Panc1 (cell line): ENCODE results near the gene MTHFD1. TPM values are rescaled to one million over a fixed set of nuclear protein-coding genes. Genes with fewer than 3 reads are reported as not detected.
A peak's percentile ranks its signal among the peaks of the same experiment; 100 is the strongest.

ENCODE experiments used
- ATAC-seq: fragments of 200-7000 bp; cut with Tn5 transposase; 2 replicates; pipeline ENCODE4 v1.9.1; 2020; ENCODE audit warnings: mild to moderate bottlenecking, moderate library complexity
- BruUV-seq: library from RNA; stranded (reverse); fragments of 400-500 nt; replicated peaks from 2 replicates; lab custom pipeline; 2021; lab: Mats Ljungman, UMichigan
- CTCF ChIA-PET: fragments of 300-600 bp; sonication (Branson Sonifier 250); formaldehyde crosslinking; loops from one replicate; lab custom pipeline; 2022; ENCODE audit warnings: antibody characterized with exemption; lab: Charles Lee
- POLR2A ChIA-PET: fragments of 300-600 bp; sonication (Branson Sonifier 250); formaldehyde crosslinking; loops from one replicate; lab custom pipeline; 2022; ENCODE audit warnings: antibody characterized with exemption; lab: Charles Lee
- DNase-seq: peaks from one replicate; pipeline ENCODE4 v3.0.0-alpha.2; 2010; ENCODE audit warnings: low read depth, low spot score
- H3K27ac ChIP-seq: 2 replicates; pipeline ENCODE4 v1.5.1; 2011; ENCODE audit warnings: mild to moderate bottlenecking, low read length, inconsistent platforms
- H3K27me3 ChIP-seq: fragments of 200-500 bp; sonication (Bioruptor generic); 2 replicates; pipeline ENCODE4 v1.6.0; 2014; ENCODE audit warnings: low read length, inconsistent platforms; ENCODE audit not compliant: control insufficient read depth, insufficient read depth
- H3K36me3 ChIP-seq: fragments of 200-500 bp; sonication (Bioruptor generic); 2 replicates; pipeline ENCODE4 v1.5.1; 2014; ENCODE audit warnings: inconsistent platforms, mild to moderate bottlenecking, low read length, moderate library complexity; ENCODE audit not compliant: control insufficient read depth, insufficient read depth
- H3K4me1 ChIP-seq: 2 replicates; pipeline ENCODE4 v1.5.1; 2011; ENCODE audit warnings: inconsistent platforms, mild to moderate bottlenecking, low read length, moderate library complexity; ENCODE audit not compliant: control insufficient read depth, insufficient read depth
- H3K4me3 ChIP-seq, 2 experiments: 2 replicates each; pipeline ENCODE4 v1.5.1; 2011 to 2012; ENCODE audit warnings: low read depth in 2 of 2, low read length in 2 of 2, mild to moderate bottlenecking in 2 of 2, inconsistent platforms in 1 of 2, moderate library complexity in 1 of 2
- H3K9me3 ChIP-seq: fragments of 200-500 bp; sonication (Bioruptor generic); 2 replicates; pipeline ENCODE4 v1.5.1; 2014; ENCODE audit warnings: low read depth, mild to moderate bottlenecking, inconsistent platforms, low read length, moderate library complexity; ENCODE audit not compliant: control insufficient read depth, insufficient read depth
- POLR2AphosphoS5 ChIP-seq: IDR thresholded peaks from 2 replicates; pipeline ENCODE4 v1.6.1; 2012; ENCODE audit warnings: mild to moderate bottlenecking, low read depth, low read length, moderate library complexity
- SIN3A ChIP-seq: IDR thresholded peaks from 2 replicates; pipeline ENCODE4 v1.6.1; 2012; ENCODE audit warnings: low read depth, mild to moderate bottlenecking, low read length, moderate library complexity, borderline replicate concordance; ENCODE audit not compliant: insufficient read depth
- TCF7L2 ChIP-seq: IDR thresholded peaks from 2 replicates; pipeline ENCODE4 v1.6.1; 2011; ENCODE audit warnings: mild to moderate bottlenecking, low read depth, low read length, inconsistent platforms
- in situ Hi-C: cut with HindIII; loops from 2 replicates; pipeline ENCODE4 v1.10.0; 2016; ENCODE audit warnings: low sequenced_read_pairs, low pct_unique_long_range_greater_than_20kb
- intact Hi-C: fragments of 100-400 bp; cut with micrococcal nuclease; formaldehyde crosslinking; loops from one replicate; pipeline ENCODE4 v1.10.0; 2022; ENCODE audit not compliant: unreplicated experiment
- total RNA-seq: library from RNA; stranded (reverse); gene quantifications from one replicate; pipeline ENCODE4 v1.2.1, GENCODE V29; 2021; ENCODE audit not compliant: unreplicated experiment
- TF ChIP-seq, protein P1 (sequence below), 2 experiments: IDR thresholded peaks; 2 replicates each; pipeline ENCODE4 v1.6.1; 2011 to 2012; ENCODE audit warnings: low read depth in 2 of 2, control low read depth in 1 of 2, low read length in 1 of 2, mild to moderate bottlenecking in 1 of 2, moderate library complexity in 1 of 2; ENCODE audit not compliant: insufficient read depth in 1 of 2
- TF ChIP-seq, protein P2 (sequence below): fragments of 450-650 bp; IDR thresholded peaks from 2 replicates; pipeline ENCODE4 v1.5.1; 2017; ENCODE audit warnings: mild to moderate bottlenecking

Gene MTHFD1
- total RNA-seq, 1 experiment from 2014 or later: 141 TPM

DNA sequence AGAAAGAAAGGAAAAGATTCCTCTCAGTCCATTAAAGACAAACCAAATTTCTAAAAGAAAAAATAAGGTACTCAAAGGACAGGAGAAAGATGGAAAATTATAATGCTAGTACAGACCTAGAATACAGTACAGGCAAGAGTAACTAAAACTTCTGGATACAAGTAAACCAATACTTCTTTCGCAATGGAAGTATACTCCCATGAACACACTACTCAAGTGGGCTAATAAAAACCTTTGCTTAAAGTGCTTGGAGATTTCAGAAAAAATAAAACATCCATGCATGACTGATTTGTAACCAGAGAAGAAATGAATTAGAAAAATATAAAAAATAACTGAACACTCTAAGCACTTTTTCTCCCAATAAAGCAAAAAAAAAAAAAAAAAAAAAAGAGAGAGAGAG is 111.9 kb downstream of the MTHFD1 start:
- POLR2A ChIA-PET: no interaction called here
- H3K4me3 ChIP-seq: no peak overlapping the region
- ATAC-seq (no peak), DNase-seq (no peak)
- peaks cover 17% of the 10 kb centered on the region for H3K4me1 ChIP-seq
- intact Hi-C loops: no loop called here
- H3K36me3 ChIP-seq: peaks cover 11% of the 10 kb centered on the region; the same call in 1 of the 2 replicates
- in situ Hi-C loops: no loop called here
- H3K9me3 ChIP-seq: no peaks in the 10 kb centered on the region
- CTCF ChIA-PET: no interaction called here
- BruUV-seq: no TSS peak
- TF ChIP-seq SIN3A (no peak), TCF7L2 (no peak), POLR2AphosphoS5 (no peak)
- TF ChIP-seq, protein P1, sequence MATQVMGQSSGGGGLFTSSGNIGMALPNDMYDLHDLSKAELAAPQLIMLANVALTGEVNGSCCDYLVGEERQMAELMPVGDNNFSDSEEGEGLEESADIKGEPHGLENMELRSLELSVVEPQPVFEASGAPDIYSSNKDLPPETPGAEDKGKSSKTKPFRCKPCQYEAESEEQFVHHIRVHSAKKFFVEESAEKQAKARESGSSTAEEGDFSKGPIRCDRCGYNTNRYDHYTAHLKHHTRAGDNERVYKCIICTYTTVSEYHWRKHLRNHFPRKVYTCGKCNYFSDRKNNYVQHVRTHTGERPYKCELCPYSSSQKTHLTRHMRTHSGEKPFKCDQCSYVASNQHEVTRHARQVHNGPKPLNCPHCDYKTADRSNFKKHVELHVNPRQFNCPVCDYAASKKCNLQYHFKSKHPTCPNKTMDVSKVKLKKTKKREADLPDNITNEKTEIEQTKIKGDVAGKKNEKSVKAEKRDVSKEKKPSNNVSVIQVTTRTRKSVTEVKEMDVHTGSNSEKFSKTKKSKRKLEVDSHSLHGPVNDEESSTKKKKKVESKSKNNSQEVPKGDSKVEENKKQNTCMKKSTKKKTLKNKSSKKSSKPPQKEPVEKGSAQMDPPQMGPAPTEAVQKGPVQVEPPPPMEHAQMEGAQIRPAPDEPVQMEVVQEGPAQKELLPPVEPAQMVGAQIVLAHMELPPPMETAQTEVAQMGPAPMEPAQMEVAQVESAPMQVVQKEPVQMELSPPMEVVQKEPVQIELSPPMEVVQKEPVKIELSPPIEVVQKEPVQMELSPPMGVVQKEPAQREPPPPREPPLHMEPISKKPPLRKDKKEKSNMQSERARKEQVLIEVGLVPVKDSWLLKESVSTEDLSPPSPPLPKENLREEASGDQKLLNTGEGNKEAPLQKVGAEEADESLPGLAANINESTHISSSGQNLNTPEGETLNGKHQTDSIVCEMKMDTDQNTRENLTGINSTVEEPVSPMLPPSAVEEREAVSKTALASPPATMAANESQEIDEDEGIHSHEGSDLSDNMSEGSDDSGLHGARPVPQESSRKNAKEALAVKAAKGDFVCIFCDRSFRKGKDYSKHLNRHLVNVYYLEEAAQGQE (IDR thresholded peaks at IDR 0.05; ENCODE audit: insufficient read depth in 1 of 2, low read depth in 2 of 2, low read length in 1 of 2): no peak
- TF ChIP-seq, protein P2, sequence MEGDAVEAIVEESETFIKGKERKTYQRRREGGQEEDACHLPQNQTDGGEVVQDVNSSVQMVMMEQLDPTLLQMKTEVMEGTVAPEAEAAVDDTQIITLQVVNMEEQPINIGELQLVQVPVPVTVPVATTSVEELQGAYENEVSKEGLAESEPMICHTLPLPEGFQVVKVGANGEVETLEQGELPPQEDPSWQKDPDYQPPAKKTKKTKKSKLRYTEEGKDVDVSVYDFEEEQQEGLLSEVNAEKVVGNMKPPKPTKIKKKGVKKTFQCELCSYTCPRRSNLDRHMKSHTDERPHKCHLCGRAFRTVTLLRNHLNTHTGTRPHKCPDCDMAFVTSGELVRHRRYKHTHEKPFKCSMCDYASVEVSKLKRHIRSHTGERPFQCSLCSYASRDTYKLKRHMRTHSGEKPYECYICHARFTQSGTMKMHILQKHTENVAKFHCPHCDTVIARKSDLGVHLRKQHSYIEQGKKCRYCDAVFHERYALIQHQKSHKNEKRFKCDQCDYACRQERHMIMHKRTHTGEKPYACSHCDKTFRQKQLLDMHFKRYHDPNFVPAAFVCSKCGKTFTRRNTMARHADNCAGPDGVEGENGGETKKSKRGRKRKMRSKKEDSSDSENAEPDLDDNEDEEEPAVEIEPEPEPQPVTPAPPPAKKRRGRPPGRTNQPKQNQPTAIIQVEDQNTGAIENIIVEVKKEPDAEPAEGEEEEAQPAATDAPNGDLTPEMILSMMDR: no peak
- no peak overlapping the region; the same call in 1 of the 2 replicates for H3K27ac ChIP-seq
- no peaks in the 10 kb centered on the region for H3K27me3 ChIP-seq

DNA sequence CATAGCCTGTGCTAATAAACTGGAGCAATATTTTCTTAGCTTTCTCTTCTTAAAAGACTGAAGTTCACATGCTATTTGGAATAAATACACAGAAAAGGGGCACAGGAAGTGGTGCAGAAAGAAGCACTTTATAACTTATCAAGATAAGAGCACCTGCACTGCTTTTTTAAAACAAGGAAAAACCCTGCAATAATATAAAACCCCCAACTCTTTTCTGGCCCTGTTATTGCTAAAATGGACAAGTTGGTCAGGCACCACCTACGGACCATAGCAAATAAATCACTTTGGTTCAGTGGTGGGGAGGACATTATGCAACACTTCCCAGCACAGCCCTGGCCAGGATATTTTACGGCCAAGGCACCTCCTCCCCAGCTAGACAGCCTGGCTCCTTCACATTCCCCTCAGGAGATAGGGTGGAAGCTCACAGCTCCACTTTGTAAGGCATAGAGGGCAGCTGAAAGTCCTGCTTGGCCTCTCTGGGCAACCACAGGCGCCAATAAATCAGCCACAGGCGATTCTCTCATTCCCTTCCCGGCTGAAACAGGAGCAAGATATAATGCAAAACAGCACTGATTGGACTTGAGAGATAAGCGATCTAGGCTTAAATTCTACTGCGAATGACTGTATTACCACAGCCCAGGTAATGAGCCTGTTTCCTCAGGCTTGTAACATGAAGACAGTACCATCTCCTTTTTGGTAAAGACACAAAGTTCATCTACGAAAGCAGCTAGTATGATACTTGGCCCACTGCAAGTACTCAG is 113.4 kb downstream of the MTHFD1 start:
- BruUV-seq: TSS peak; percentile 60
- H3K27me3 ChIP-seq: no peaks in the 10 kb centered on the region
- no peaks in the 10 kb centered on the region for H3K9me3 ChIP-seq
- in situ Hi-C loops: no loop called here
- ChIA-PET POLR2A (no interaction called here), CTCF (no interaction called here)
- no peak for DNase-seq
- intact Hi-C loops: no loop called here
- H3K36me3 ChIP-seq: peaks cover 11% of the 10 kb centered on the region; the same call in 1 of the 2 replicates
- TF ChIP-seq SIN3A: no peak
- TF ChIP-seq, protein P1 (IDR thresholded peaks at IDR 0.05; ENCODE audit: insufficient read depth in 1 of 2, low read depth in 2 of 2, low read length in 1 of 2): no peak
- TF ChIP-seq POLR2AphosphoS5: no peak
- TF ChIP-seq, protein P2: no peak
- no peak for TF ChIP-seq TCF7L2
- peak overlapping the region; percentile 83 to 94 for H3K4me3 ChIP-seq
- H3K27ac ChIP-seq: peak overlapping the region; percentile 94
- H3K4me1 ChIP-seq: peaks cover 17% of the 10 kb centered on the region
- ATAC-seq: no peak
